GM18508 (cell line): ENCODE measurements around the gene RADIL.

Source experiments
- ATAC-seq: cut with Tn5 transposase; IDR thresholded peaks from one replicate; pipeline ENCODE4 v1.9.1; 2021; ENCODE audit warnings: moderate number of reproducible peaks; ENCODE audit not compliant: insufficient read depth, unreplicated experiment

Gene RADIL

DNA sequence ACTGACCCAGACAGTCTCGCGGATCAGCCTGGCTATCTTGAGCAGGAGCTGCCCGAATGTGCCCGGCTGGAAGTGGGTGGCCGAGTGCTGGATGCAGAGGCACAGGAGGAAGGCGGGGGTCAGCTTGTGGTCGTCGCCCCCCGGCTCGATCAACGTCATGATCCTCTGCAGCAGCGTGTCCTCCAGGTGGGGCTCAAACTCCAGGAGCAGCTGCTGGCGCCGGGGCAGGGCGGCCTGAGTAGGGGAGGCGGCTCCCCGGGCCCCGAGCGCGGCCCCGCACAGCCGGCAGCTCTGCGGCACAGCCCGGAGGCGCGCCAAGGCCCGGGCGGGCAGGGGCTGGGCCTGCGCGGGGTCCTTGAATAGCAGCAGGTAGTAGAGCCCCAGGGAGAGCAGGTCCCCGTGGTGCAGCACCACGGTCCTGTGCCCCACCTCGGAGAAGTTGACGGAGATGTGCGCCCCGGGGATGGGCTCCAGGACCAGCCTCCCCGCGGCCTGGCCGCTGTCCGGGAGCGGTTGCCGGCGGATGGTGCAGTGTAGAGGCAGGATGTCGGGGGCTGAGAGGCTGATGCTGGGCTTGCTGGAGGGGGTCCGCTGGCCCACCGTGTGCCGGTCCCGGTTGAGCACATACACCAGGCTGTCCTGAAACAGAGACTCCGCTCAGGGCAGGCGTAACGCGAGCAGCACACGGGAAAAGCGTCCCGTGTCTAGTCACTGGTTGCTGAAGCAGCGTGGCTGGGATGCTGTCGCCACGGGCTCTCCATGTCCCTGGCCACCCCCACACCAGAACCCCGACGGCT, 48.7 kb downstream of the RADIL start:
- no peak for ATAC-seq

DNA sequence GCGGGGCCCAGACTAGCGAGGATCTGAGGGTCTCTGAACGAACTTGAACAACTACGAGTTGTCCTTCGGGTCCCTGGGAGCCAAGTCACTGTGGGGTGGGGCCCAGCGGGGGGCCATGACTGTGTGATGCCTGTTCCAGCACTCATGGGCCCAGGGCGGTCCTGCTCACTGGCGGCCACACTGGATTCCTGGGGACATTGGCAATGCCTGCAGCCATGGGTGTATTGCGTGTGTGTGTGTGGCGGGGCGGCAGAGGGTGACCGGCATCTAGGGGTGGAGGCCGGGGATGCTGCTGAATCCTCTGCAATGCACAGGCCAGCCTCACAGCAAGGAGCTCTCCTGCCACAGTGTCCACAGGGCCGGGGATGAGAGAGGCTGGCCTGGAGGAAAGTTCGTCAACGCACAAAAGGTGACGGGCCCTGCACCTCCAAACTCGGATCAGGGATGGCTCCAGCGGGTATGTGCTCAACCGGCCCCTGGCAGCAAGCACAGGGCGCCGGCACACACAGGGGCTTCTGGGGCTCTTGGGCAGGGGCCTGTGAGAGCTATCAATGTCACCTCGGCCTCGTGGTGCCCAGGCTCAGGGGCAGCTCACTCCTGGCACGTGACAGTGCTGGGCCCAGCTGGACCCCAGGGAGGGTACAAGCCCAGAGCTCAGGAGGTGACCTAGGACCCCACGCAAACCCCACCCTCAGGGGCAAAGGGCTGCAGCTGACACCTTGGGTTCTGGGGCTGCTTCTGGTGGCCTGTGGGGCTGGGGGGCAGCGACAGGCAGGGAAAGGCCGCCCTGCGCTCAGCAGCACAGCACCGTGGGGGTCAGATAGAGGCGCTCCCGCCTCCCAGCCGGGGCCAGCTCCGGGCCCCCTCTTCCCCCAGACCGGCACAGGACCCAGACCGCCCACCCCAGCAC, 49.6 kb downstream of the RADIL start:
- no peak for ATAC-seq

GRCh38 chr7:4833176-4833575, 50.3 kb downstream of the RADIL start:
- ATAC-seq: no peak

- ATAC-seq: no peak
Observed at GRCh38 chr7:4832711-4833110, 50.8 kb downstream of the RADIL start.

DNA sequence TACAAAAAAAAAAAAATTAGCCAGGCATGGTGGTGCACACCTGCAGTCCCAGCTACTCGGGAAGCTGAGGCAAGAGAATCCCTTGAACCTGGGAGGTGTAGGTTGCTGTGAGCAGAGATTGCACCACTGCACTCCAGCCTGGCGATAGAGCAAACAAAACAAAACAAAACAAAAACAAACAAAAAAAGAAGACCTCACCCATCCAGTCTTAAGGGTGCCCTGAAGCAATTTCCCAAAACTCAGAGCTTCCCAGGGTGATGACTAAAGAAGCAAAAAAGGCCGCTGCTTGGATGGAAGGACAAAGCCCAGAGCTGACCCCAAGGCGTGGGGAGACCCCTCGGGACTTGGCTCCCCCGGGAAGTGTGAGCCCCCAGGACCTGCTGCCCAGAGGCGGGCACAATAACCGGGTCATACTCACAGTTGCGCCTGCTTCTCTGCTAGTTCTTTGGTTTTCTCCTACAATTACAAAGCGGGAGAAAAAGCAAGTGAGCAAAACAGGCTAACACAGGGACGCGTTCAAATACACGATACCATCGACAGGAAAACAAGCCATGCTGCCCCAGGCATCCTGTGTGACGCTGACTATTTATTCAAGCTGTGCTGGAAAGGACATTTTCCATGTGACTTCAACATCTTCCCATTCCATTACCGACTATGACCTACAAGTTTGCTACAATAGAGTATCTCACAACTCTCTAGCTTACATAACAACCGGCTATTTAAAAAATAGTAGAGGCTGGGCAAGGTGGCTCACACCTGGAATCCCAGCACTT, 51.6 kb downstream of the RADIL start:
- no peak for ATAC-seq

GRCh38 chr7:4830176-4830575, 53.3 kb downstream of the RADIL start:
- ATAC-seq: no peak

GRCh38 chr7:4828720-4829383, 54.7 kb downstream of the RADIL start:
- ATAC-seq: no peak

DNA sequence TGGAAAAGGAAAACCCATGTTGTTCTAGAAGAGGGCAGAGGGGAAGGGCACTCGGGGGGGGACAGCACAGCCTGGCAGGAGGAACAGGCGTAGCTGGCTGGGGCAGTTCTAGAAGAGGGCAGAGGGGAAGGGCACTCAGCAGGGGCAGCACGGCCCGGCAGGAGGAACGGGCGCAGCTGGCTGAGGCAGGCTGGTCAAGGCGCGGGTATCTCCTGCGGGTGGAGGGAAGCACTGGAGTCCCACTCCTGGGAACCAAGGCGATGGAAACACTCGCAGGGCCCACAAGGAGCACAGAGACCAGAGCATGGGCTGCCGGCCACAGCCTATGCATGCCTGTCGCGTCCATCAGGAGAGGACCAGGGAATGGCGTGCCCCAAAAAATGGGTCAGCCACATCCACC, 58.4 kb downstream of the RADIL start:
- no peak for ATAC-seq

DNA sequence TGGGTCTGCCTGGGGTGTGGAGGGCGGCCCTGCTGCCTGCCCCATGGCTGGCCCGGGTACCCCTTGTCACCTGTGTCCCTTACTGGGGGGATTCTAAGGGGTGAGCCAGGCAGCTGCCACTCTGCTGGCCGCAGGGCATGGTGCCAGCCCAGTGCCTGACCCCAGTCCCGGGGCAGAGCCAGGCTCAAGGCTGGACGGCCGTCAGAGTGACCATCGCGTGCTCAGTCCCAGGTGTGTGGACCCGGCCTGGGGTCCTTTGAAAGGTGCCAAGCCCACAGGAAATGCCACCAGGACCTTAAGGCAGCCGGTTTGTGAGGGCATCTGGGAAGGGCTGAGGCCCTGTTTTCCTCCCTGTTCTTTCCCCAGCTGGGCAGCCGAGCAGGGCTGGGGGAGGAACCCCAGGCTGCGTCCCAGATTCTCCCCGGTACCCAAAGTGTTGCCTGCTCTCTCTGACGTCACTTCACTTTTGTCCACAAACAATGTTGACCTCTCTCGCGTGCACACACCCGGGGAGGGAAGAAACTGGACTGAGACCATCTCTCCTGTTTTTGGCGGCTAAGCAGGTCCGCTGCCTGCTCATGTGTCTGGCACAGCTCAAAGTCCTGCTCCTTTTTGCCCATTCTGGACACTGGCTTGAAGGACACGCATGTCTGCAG, 59.3 kb downstream of the RADIL start:
- no peak for ATAC-seq

- no peak for ATAC-seq
Observed at GRCh38 chr7:4823441-4824119, 59.9 kb downstream of the RADIL start.

GRCh38 chr7:4822677-4823076, 60.8 kb downstream of the RADIL start:
- no peak for ATAC-seq

DNA sequence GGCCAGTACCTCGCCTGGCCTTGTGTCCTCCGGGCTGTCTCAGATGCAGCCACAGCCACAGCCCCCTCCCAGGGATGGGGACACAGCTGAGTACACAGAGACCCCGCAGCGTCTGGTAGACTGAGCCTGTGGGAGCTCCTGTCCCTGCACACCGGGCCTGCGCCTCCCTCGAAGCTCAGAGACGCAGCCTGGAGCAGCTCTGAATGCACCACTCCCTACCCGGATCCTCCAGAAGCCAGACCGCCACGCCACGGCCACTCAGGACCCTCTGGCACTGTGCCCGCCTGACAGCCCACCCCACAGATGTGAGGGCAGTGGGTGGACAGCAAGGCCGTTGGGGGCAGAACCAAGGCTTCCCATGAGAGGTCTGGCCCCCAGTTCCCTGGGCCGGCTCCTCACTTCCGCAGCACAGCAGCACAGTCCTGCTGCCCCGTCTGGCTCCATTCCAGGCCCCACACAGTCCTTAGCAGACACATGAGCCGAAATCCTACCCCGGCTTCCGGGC, 62.5 kb downstream of the RADIL start:
- no peak for ATAC-seq

DNA sequence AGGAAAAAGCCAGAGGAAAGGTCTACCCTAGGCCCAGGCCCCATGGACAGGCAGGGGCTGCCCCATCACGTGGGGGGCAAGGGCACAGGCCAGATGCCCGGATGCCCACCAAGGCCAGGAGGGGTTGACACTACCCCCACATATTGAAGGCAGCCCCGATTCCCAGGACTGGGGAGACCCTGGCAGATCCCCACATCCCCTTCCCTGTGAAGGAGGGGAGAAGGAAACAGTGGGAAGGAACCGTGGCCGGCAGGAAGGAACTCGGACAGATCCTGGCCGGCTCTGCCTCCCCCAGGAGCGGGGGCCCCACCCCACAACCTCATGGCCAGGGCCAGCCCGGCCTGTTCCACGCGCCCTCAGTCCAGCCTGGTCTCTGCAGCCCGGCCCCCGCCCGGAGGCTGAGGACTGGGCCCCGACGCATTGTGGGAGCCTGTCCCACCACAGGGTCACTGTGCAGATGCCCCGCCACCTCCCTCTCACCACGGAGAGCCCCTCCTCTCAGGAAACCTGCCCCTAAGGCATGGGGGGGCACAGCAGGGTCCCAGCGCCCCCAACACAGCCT, 63.0 kb downstream of the RADIL start:
- no peak for ATAC-seq

DNA sequence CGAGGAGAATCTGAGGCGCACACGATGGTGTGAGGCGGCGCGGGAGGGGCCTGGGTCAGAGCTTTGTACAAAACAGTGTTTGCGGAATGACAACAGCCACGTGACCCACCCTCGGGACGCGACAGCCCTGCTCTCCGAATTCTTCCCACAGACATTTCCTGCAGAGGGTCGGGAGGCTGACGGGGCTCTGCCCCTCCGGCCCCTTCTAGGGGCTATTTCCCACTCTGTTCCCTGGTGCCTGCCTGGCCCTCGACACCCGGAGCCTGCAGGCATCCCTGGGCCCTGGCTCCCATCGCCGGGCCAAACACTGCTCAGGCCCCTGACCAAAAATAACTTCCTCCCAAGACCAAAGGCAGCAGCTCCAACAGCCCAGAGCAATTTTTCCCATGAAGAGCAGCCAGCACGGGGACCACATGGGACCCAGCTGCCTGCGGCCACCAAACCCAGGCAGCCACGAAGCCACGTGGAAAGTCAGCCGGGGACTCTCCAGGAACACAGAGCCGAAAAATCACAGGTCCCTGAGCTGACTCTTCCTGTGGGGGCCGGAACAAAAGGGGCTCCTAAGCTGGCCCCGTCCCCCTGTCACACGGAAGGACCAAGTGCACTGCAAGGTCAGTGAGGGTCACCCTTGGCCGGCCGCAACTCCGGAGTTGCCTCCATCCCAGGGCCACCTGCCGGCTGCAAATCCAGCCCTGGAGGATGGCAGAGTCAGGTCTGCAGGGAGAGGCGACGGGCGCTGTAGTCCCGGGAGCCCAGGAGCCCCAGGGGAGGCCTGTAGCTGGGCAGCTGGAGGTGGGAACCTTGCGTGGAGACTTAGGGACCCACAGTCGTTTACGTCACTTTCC, 63.7 kb downstream of the RADIL start:
- no peak for ATAC-seq

DNA sequence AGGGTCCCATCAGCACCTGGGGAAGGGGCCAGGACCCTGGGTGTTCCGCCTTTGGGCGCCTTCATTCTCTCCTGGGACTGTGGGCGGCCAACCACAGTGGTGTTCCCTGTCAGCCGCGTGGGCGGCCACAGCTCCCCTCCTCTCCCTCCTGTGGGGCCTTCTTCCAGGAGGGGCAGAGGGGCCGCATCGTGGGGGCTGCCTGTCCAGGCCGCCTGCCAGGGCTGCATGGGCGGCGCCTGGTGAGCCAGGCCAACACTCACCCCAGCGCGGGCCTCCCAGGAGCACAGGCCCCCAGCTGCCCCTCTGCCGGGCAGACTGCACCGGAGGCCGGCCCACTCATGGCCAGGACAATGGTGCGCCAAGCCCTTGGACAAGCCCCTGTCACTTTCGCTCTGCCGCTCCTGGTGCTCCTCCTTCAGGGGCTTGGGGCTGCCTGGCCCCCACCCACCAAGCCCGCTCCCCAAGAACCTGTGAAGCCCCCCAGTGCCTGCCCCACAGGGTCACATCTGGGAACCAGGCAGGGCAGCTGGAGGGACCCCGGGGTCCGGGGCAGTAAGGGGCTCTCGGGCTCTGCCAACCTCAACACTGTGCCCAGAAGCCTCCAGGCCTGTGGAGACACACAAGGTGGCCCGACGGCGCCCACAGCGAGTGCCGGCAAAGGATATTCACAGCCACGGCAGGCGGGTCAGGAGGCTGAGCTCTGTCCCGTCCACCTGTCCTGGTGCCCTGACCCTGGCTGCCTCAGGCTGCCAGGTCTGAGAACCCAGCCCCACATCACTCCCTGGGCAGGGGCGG, 65.3 kb downstream of the RADIL start:
- ATAC-seq: no peak

DNA sequence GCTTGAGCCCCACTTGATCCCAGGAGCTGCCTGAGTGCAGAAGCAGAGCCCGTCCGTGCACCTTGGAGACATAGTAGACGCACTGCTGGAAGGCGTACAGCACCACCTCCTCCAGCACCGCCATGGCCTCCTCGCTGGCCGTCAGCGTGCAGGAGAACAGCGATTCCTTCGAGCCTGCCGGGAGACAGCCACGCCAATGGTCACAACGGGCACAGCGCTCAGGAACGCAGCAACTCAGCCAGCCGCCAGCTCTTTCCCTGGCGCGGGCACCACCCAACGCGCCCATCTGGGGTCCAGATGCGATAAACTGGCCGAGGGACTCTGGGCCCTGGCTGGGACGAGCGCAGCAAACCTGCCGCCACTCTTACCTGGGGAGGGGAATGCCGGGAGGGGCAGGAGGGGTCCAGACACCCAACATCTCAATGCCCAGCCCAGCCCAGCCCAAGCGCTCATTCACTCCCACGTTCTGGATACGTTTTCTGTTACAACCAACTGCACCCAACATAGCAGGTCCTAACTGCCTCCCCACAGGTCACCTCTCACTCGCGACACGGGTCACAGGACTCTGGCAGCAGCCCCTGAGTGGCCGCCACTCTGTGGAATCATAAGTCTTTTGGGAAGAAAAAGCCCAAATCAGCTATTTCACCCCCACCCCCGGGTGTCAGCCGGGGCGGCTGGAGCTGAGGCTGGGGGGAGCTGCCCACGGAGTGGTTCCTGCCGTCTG, 66.2 kb downstream of the RADIL start:
- no peak for ATAC-seq
